Panc1 (cell line): ENCODE results near the gene CHAC1. TPM values are rescaled to one million over a fixed set of nuclear protein-coding genes. Genes with fewer than 3 reads are reported as not detected.

Source experiments
- ATAC-seq: fragments of 200-7000 bp; cut with Tn5 transposase; 2 replicates; pipeline ENCODE4 v1.9.1; 2020; ENCODE audit warnings: mild to moderate bottlenecking, moderate library complexity
- BruUV-seq: library from RNA; stranded (reverse); fragments of 400-500 nt; replicated peaks from 2 replicates; lab custom pipeline; 2021; lab: Mats Ljungman, UMichigan
- CTCF ChIA-PET: fragments of 300-600 bp; sonication (Branson Sonifier 250); formaldehyde crosslinking; loops from one replicate; lab custom pipeline; 2022; ENCODE audit warnings: antibody characterized with exemption; lab: Charles Lee
- POLR2A ChIA-PET: fragments of 300-600 bp; sonication (Branson Sonifier 250); formaldehyde crosslinking; loops from one replicate; lab custom pipeline; 2022; ENCODE audit warnings: antibody characterized with exemption; lab: Charles Lee
- DNase-seq: peaks from one replicate; pipeline ENCODE4 v3.0.0-alpha.2; 2010; ENCODE audit warnings: low read depth, low spot score
- H3K27ac ChIP-seq: 2 replicates; pipeline ENCODE4 v1.5.1; 2011; ENCODE audit warnings: mild to moderate bottlenecking, low read length, inconsistent platforms
- H3K27me3 ChIP-seq: fragments of 200-500 bp; sonication (Bioruptor generic); 2 replicates; pipeline ENCODE4 v1.6.0; 2014; ENCODE audit warnings: low read length, inconsistent platforms; ENCODE audit not compliant: control insufficient read depth, insufficient read depth
- H3K36me3 ChIP-seq: fragments of 200-500 bp; sonication (Bioruptor generic); 2 replicates; pipeline ENCODE4 v1.5.1; 2014; ENCODE audit warnings: inconsistent platforms, mild to moderate bottlenecking, low read length, moderate library complexity; ENCODE audit not compliant: control insufficient read depth, insufficient read depth
- H3K4me1 ChIP-seq: 2 replicates; pipeline ENCODE4 v1.5.1; 2011; ENCODE audit warnings: inconsistent platforms, mild to moderate bottlenecking, low read length, moderate library complexity; ENCODE audit not compliant: control insufficient read depth, insufficient read depth
- H3K4me3 ChIP-seq, 2 experiments: 2 replicates each; pipeline ENCODE4 v1.5.1; 2011 to 2012; ENCODE audit warnings: low read depth in 2 of 2, low read length in 2 of 2, mild to moderate bottlenecking in 2 of 2, inconsistent platforms in 1 of 2, moderate library complexity in 1 of 2
- H3K9me3 ChIP-seq: fragments of 200-500 bp; sonication (Bioruptor generic); 2 replicates; pipeline ENCODE4 v1.5.1; 2014; ENCODE audit warnings: low read depth, mild to moderate bottlenecking, inconsistent platforms, low read length, moderate library complexity; ENCODE audit not compliant: control insufficient read depth, insufficient read depth
- POLR2AphosphoS5 ChIP-seq: IDR thresholded peaks from 2 replicates; pipeline ENCODE4 v1.6.1; 2012; ENCODE audit warnings: mild to moderate bottlenecking, low read depth, low read length, moderate library complexity
- REST ChIP-seq, 2 experiments: IDR thresholded peaks; 2 replicates each; pipeline ENCODE4 v1.6.1; 2011 to 2012; ENCODE audit warnings: low read depth in 2 of 2, control low read depth in 1 of 2, low read length in 1 of 2, mild to moderate bottlenecking in 1 of 2, moderate library complexity in 1 of 2; ENCODE audit not compliant: insufficient read depth in 1 of 2
- SIN3A ChIP-seq: IDR thresholded peaks from 2 replicates; pipeline ENCODE4 v1.6.1; 2012; ENCODE audit warnings: low read depth, mild to moderate bottlenecking, low read length, moderate library complexity, borderline replicate concordance; ENCODE audit not compliant: insufficient read depth
- TCF7L2 ChIP-seq: IDR thresholded peaks from 2 replicates; pipeline ENCODE4 v1.6.1; 2011; ENCODE audit warnings: mild to moderate bottlenecking, low read depth, low read length, inconsistent platforms
- in situ Hi-C: cut with HindIII; loops from 2 replicates; pipeline ENCODE4 v1.10.0; 2016; ENCODE audit warnings: low sequenced_read_pairs, low pct_unique_long_range_greater_than_20kb
- intact Hi-C: fragments of 100-400 bp; cut with micrococcal nuclease; formaldehyde crosslinking; loops from one replicate; pipeline ENCODE4 v1.10.0; 2022; ENCODE audit not compliant: unreplicated experiment
- total RNA-seq: library from RNA; stranded (reverse); gene quantifications from one replicate; pipeline ENCODE4 v1.2.1, GENCODE V29; 2021; ENCODE audit not compliant: unreplicated experiment
- TF ChIP-seq, protein P1 (sequence below): fragments of 450-650 bp; IDR thresholded peaks from 2 replicates; pipeline ENCODE4 v1.5.1; 2017; ENCODE audit warnings: mild to moderate bottlenecking

Gene CHAC1
- total RNA-seq, 1 experiment from 2014 or later, result 15.5 TPM

DNA sequence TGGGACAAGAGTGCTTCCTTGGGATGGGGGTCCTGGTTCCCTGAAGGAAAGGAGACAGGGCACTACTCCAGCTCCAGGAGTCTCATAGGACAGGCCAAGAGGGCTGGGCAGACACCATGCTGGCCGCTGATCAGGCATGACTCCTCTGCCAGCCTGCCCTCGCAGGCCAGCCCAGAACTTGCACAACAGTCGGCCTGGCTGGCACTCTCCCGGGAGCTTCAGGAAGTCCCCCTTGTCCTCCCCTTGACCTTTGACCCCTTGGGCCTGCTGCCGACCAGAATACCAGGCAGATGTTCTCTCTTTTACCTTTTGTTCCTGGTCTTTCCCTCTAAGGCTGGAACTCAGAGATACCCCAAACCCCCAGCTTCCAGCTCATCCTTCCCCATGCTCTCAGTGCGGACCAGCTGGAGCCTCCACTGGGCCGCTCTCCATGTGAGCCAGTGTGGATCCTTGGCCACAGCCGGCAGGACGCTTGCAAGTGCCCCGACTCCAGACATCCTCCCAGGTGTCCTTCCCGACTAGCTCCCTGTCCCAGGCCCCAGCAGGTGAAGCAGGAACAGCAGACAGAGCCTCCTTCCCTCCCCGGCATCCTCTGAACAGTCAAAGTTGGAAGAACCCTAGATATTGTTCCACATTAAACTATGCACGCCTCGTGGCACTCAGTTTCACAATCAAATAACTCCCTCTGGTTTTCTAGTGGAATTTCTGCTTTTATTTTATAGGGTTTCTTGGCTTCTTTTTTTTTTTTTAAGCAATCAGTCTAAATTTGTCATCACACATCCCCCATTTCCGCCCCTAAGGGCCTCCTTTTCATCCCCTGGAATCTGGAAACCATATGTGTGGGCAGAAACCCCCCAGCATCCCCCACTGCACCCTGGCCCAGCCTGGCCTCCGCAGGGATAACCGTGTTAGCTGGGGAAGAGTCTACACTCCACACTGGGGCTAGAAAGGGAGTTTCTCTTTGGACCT is 43.3 kb upstream of the CHAC1 start:
- in situ Hi-C loops, result no loop called here
- POLR2A ChIA-PET, result interaction anchor here (0.6 kb wide), 1 partner anchor 106 kb away, joined by 4 read pairs; no protein-coding TSS in a partner anchor
- Histone ChIP-seq H3K4me3 (no peak overlapping the region), H3K9me3 (no peaks in the 10 kb centered on the region), H3K27ac (no peak overlapping the region), H3K36me3 (no peaks in the 10 kb centered on the region), H3K27me3 (no peaks in the 10 kb centered on the region), H3K4me1 (peaks cover 22% of the 10 kb centered on the region)
- TF ChIP-seq TCF7L2, result no peak
- no peak for TF ChIP-seq REST (IDR thresholded peaks at IDR 0.05; ENCODE audit: insufficient read depth in 1 of 2, low read depth in 2 of 2, low read length in 1 of 2)
- TF ChIP-seq POLR2AphosphoS5, result no peak
- TF ChIP-seq SIN3A, result no peak
- TF ChIP-seq, protein P1, sequence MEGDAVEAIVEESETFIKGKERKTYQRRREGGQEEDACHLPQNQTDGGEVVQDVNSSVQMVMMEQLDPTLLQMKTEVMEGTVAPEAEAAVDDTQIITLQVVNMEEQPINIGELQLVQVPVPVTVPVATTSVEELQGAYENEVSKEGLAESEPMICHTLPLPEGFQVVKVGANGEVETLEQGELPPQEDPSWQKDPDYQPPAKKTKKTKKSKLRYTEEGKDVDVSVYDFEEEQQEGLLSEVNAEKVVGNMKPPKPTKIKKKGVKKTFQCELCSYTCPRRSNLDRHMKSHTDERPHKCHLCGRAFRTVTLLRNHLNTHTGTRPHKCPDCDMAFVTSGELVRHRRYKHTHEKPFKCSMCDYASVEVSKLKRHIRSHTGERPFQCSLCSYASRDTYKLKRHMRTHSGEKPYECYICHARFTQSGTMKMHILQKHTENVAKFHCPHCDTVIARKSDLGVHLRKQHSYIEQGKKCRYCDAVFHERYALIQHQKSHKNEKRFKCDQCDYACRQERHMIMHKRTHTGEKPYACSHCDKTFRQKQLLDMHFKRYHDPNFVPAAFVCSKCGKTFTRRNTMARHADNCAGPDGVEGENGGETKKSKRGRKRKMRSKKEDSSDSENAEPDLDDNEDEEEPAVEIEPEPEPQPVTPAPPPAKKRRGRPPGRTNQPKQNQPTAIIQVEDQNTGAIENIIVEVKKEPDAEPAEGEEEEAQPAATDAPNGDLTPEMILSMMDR, result no peak
- no peak for ATAC-seq
- CTCF ChIA-PET, result no interaction called here
- no peak for DNase-seq
- intact Hi-C loops, result no loop called here
- no TSS peak for BruUV-seq

DNA sequence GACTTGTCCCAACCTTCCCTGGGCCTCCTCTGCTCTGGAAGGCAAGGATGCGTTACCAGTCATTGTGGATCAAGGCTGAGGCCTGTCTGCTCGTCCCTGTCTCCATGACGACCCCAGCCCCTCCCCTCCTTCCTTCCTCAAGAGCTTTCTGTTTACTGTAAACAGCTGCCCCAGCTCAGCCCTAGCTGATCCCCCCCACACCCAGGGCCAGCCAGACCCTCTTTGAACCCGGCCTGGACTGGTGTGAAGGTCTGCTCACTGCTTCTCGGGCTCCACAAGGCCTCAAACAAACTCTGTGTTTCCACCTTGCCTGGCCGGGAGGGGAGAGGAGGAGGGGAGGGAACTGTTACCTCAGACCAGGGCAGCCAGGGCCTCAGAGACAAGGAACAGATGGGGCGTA is 42.1 kb upstream of the CHAC1 start:
- Histone ChIP-seq H3K4me1 (peaks cover 15% of the 10 kb centered on the region), H3K9me3 (no peaks in the 10 kb centered on the region), H3K36me3 (no peaks in the 10 kb centered on the region), H3K27me3 (no peaks in the 10 kb centered on the region), H3K27ac (no peak overlapping the region), H3K4me3 (no peak overlapping the region)
- ChIA-PET CTCF (interaction anchor here (0.9 kb wide), 1 partner anchor 12 kb away, joined by 3 read pairs; no protein-coding TSS in a partner anchor), POLR2A (no interaction called here)
- no peak for ATAC-seq
- intact Hi-C loops, result no loop called here
- no TSS peak for BruUV-seq
- TF ChIP-seq TCF7L2, result no peak
- TF ChIP-seq POLR2AphosphoS5, result no peak
- TF ChIP-seq, protein P1, result no peak
- no peak for DNase-seq
- in situ Hi-C loops, result no loop called here
